HEK293 (cell line): ENCODE results near the gene MAP3K14.
A peak's percentile ranks its signal among the peaks of the same experiment; 100 is the strongest.

ENCODE experiments used
- GLIS1 ChIP-seq: fragments of 450-650 bp; formaldehyde crosslinking; IDR thresholded peaks from 2 replicates; pipeline ENCODE4 v1.5.1; 2016; ENCODE audit warnings: missing biosample characterization, missing genetic modification characterization
- HOXA7 ChIP-seq: sonication (generic); formaldehyde crosslinking; IDR thresholded peaks from 2 replicates; pipeline ENCODE4 v1.8.1; 2022; ENCODE audit warnings: missing genetic modification reagents, borderline replicate concordance
- IKZF3 ChIP-seq: fragments of 450-650 bp; IDR thresholded peaks from 2 replicates; pipeline ENCODE4 v1.5.0; 2018; ENCODE audit warnings: missing biosample characterization, mild to moderate bottlenecking, missing genetic modification characterization, moderate library complexity
- KLF9 ChIP-seq: fragments of 450-650 bp; formaldehyde crosslinking; IDR thresholded peaks from 2 replicates; pipeline ENCODE4 v1.5.1; 2016; ENCODE audit warnings: missing biosample characterization, missing genetic modification characterization, low read depth
- MEIS1 ChIP-seq: sonication (generic); formaldehyde crosslinking; IDR thresholded peaks from 2 replicates; pipeline ENCODE4 v1.8.1; 2022; ENCODE audit warnings: missing genetic modification reagents, mild to moderate bottlenecking, borderline replicate concordance
- MYNN ChIP-seq: fragments of 450-650 bp; formaldehyde crosslinking; IDR thresholded peaks from 2 replicates; pipeline ENCODE4 v1.5.1; 2016; ENCODE audit warnings: missing biosample characterization, missing genetic modification characterization, borderline replicate concordance
- SP2 ChIP-seq: fragments of 450-650 bp; formaldehyde crosslinking; IDR thresholded peaks from 2 replicates; pipeline ENCODE4 v1.5.1; 2016; ENCODE audit warnings: missing biosample characterization, missing genetic modification characterization
- YY1 ChIP-seq: fragments of 450-650 bp; formaldehyde crosslinking; IDR thresholded peaks from 2 replicates; pipeline ENCODE4 v1.5.1; 2018; ENCODE audit warnings: missing biosample characterization, missing genetic modification characterization
- ZBTB1 ChIP-seq: fragments of 450-650 bp; formaldehyde crosslinking; IDR thresholded peaks from 2 replicates; pipeline ENCODE4 v1.5.1; 2016; ENCODE audit warnings: missing biosample characterization, missing genetic modification characterization
- ZBTB17 ChIP-seq: fragments of 450-650 bp; formaldehyde crosslinking; IDR thresholded peaks from 2 replicates; pipeline ENCODE4 v1.5.1; 2016; ENCODE audit warnings: missing biosample characterization, missing genetic modification characterization
- ZBTB7A ChIP-seq: fragments of 450-650 bp; formaldehyde crosslinking; IDR thresholded peaks from 2 replicates; pipeline ENCODE4 v1.5.1; 2016; ENCODE audit warnings: low read depth, missing biosample characterization, missing genetic modification characterization
- ZNF10 ChIP-seq: fragments of 450-650 bp; formaldehyde crosslinking; IDR thresholded peaks from 2 replicates; pipeline ENCODE4 v1.5.1; 2017; ENCODE audit warnings: missing biosample characterization, missing genetic modification characterization
- ZNF140 ChIP-seq: fragments of 450-650 bp; formaldehyde crosslinking; IDR thresholded peaks from 2 replicates; pipeline ENCODE4 v1.5.1; 2016; ENCODE audit warnings: missing biosample characterization, missing genetic modification characterization
- ZNF157 ChIP-seq: fragments of 450-650 bp; formaldehyde crosslinking; IDR thresholded peaks from 2 replicates; pipeline ENCODE4 v1.5.1; 2016; ENCODE audit warnings: missing biosample characterization, missing genetic modification characterization
- ZNF202 ChIP-seq: fragments of 450-650 bp; formaldehyde crosslinking; IDR thresholded peaks from 2 replicates; pipeline ENCODE4 v1.5.1; 2016; ENCODE audit warnings: missing biosample characterization, missing genetic modification characterization, borderline replicate concordance
- ZNF23 ChIP-seq: fragments of 450-650 bp; formaldehyde crosslinking; IDR thresholded peaks from 2 replicates; pipeline ENCODE4 v1.5.1; 2016; ENCODE audit warnings: missing biosample characterization, missing genetic modification characterization, borderline replicate concordance
- ZNF324 ChIP-seq: fragments of 450-650 bp; formaldehyde crosslinking; IDR thresholded peaks from 2 replicates; pipeline ENCODE4 v1.5.1; 2016; ENCODE audit warnings: missing biosample characterization, missing genetic modification characterization
- ZNF366 ChIP-seq: fragments of 450-650 bp; formaldehyde crosslinking; conservative IDR thresholded peaks from 2 replicates; pipeline ENCODE4 v1.5.1; 2016; ENCODE audit warnings: missing biosample characterization, missing genetic modification characterization
- ZNF530 ChIP-seq: fragments of 450-650 bp; formaldehyde crosslinking; IDR thresholded peaks from 2 replicates; pipeline ENCODE4 v1.5.1; 2016; ENCODE audit warnings: low read depth, missing biosample characterization, missing genetic modification characterization
- ZNF544 ChIP-seq: fragments of 450-650 bp; formaldehyde crosslinking; IDR thresholded peaks from 2 replicates; pipeline ENCODE4 v1.5.0; 2017; ENCODE audit warnings: missing biosample characterization, missing genetic modification characterization
- ZNF558 ChIP-seq: fragments of 450-650 bp; formaldehyde crosslinking; IDR thresholded peaks from 2 replicates; pipeline ENCODE4 v1.5.1; 2016; ENCODE audit warnings: missing biosample characterization, missing genetic modification characterization
- ZNF560 ChIP-seq: fragments of 450-650 bp; formaldehyde crosslinking; IDR thresholded peaks from 2 replicates; pipeline ENCODE4 v1.5.1; 2017; ENCODE audit warnings: missing biosample characterization, missing genetic modification characterization, borderline replicate concordance
- ZNF571 ChIP-seq: fragments of 450-650 bp; formaldehyde crosslinking; IDR thresholded peaks from 2 replicates; pipeline ENCODE4 v1.5.0; 2017; ENCODE audit warnings: missing biosample characterization, missing genetic modification characterization
- ZNF623 ChIP-seq: fragments of 450-650 bp; formaldehyde crosslinking; IDR thresholded peaks from 2 replicates; pipeline ENCODE4 v1.5.1; 2016; ENCODE audit warnings: missing biosample characterization, missing genetic modification characterization
- ZNF629 ChIP-seq: fragments of 450-650 bp; formaldehyde crosslinking; IDR thresholded peaks from 2 replicates; pipeline ENCODE4 v1.5.1; 2017; ENCODE audit warnings: missing biosample characterization, missing genetic modification characterization
- ZNF677 ChIP-seq: fragments of 450-650 bp; IDR thresholded peaks from 2 replicates; pipeline ENCODE4 v1.5.0; 2018; ENCODE audit warnings: missing biosample characterization, mild to moderate bottlenecking, missing genetic modification characterization, moderate library complexity
- ZNF768 ChIP-seq: fragments of 450-650 bp; formaldehyde crosslinking; IDR thresholded peaks from 2 replicates; pipeline ENCODE4 v1.5.1; 2018; ENCODE audit warnings: missing biosample characterization, mild to moderate bottlenecking, missing genetic modification characterization
- ZNF777 ChIP-seq: fragments of 450-650 bp; formaldehyde crosslinking; IDR thresholded peaks from 2 replicates; pipeline ENCODE4 v1.5.1; 2017; ENCODE audit warnings: missing biosample characterization, missing genetic modification characterization, borderline replicate concordance
- ZNF792 ChIP-seq: fragments of 450-650 bp; formaldehyde crosslinking; IDR thresholded peaks from 2 replicates; pipeline ENCODE4 v1.5.1; 2016; ENCODE audit warnings: missing biosample characterization, missing genetic modification characterization
- ZSCAN30 ChIP-seq: fragments of 450-650 bp; IDR thresholded peaks from 2 replicates; pipeline ENCODE4 v1.5.1; 2018; ENCODE audit warnings: missing biosample characterization, mild to moderate bottlenecking, missing genetic modification characterization, moderate library complexity
- TF ChIP-seq, protein P1 (sequence below): fragments of 450-650 bp; formaldehyde crosslinking; IDR thresholded peaks from 2 replicates; pipeline ENCODE4 v1.5.1; 2016; ENCODE audit warnings: missing biosample characterization, missing genetic modification characterization
- TF ChIP-seq, protein P2 (sequence below): fragments of 450-650 bp; formaldehyde crosslinking; IDR thresholded peaks from 2 replicates; pipeline ENCODE4 v1.5.1; 2017; ENCODE audit warnings: missing biosample characterization, missing genetic modification characterization
- TF ChIP-seq, protein P3 (sequence below): fragments of 450-650 bp; formaldehyde crosslinking; IDR thresholded peaks from 2 replicates; pipeline ENCODE4 v1.5.1; 2017; ENCODE audit warnings: missing biosample characterization, missing genetic modification characterization
- TF ChIP-seq, protein P4 (sequence below): fragments of 450-650 bp; formaldehyde crosslinking; IDR thresholded peaks from 2 replicates; pipeline ENCODE4 v1.5.1; 2016; ENCODE audit warnings: missing biosample characterization, missing genetic modification characterization

Gene MAP3K14

DNA sequence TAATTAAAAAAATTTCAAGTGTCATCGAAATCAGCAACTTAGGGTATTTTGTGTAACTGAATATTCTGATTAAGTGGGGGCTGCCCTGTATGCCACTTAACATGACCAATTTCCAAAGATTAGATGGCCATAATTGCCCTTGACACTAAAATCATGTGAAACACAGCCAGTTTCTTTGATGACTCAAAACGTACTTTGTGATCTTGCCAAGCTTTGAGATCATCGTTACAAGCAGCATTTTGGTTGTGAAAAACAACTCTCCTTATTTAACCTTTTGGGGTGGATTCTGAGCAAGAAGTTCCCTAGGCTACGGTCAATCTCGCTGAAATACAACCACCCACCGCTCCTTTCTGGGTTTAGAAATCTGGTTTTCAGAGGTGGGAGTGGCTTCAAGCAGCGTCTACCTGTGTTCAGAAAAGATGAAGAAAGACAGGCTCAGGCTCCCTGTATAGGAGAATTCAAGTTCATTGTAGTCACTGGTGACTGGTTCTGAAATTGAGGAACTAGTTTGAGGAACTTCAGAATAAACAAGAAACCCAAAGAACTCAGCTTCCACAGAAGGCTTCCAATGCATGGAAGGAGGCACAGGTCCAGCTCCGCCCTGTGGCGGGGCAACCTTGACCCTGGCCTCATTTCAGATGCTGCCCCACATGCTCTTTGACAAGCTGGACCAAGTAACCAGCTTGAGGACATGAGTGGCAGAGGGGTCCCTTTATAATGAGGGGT is 9.4 kb downstream of the MAP3K14 start (continued):
- TF ChIP-seq, protein P1, sequence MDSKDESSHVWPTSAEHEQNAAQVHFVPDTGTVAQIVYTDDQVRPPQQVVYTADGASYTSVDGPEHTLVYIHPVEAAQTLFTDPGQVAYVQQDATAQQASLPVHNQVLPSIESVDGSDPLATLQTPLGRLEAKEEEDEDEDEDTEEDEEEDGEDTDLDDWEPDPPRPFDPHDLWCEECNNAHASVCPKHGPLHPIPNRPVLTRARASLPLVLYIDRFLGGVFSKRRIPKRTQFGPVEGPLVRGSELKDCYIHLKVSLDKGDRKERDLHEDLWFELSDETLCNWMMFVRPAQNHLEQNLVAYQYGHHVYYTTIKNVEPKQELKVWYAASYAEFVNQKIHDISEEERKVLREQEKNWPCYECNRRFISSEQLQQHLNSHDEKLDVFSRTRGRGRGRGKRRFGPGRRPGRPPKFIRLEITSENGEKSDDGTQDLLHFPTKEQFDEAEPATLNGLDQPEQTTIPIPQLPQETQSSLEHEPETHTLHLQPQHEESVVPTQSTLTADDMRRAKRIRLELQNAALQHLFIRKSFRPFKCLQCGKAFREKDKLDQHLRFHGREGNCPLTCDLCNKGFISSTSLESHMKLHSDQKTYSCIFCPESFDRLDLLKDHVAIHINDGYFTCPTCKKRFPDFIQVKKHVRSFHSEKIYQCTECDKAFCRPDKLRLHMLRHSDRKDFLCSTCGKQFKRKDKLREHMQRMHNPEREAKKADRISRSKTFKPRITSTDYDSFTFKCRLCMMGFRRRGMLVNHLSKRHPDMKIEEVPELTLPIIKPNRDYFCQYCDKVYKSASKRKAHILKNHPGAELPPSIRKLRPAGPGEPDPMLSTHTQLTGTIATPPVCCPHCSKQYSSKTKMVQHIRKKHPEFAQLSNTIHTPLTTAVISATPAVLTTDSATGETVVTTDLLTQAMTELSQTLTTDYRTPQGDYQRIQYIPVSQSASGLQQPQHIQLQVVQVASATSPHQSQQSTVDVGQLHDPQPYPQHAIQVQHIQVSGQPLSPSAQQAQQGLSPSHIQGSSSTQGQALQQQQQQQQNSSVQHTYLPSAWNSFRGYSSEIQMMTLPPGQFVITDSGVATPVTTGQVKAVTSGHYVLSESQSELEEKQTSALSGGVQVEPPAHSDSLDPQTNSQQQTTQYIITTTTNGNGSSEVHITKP (tag by site-specific recombination): 0 out of 2 replicates have a peak, but pooled peaks have one; percentile 35
- no peak for TF ChIP-seq KLF9
- TF ChIP-seq, protein P2, sequence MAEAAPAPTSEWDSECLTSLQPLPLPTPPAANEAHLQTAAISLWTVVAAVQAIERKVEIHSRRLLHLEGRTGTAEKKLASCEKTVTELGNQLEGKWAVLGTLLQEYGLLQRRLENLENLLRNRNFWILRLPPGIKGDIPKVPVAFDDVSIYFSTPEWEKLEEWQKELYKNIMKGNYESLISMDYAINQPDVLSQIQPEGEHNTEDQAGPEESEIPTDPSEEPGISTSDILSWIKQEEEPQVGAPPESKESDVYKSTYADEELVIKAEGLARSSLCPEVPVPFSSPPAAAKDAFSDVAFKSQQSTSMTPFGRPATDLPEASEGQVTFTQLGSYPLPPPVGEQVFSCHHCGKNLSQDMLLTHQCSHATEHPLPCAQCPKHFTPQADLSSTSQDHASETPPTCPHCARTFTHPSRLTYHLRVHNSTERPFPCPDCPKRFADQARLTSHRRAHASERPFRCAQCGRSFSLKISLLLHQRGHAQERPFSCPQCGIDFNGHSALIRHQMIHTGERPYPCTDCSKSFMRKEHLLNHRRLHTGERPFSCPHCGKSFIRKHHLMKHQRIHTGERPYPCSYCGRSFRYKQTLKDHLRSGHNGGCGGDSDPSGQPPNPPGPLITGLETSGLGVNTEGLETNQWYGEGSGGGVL (tag by site-specific recombination): peak; percentile 31; the same call in 1 of the 2 replicates
- TF ChIP-seq IKZF3 (tag by site-specific recombination): no peak
- no peak for TF ChIP-seq ZNF140 (tag by site-specific recombination)
- no peak for TF ChIP-seq ZNF10 (tag by site-specific recombination)
- TF ChIP-seq ZNF544 (tag by site-specific recombination): no peak
- no peak for TF ChIP-seq ZBTB1 (tag by site-specific recombination)
- TF ChIP-seq ZNF777 (tag by site-specific recombination): no peak
- no peak for TF ChIP-seq ZNF324 (tag by site-specific recombination)
- no peak for TF ChIP-seq ZNF792 (tag by site-specific recombination)
- TF ChIP-seq ZNF623 (tag by site-specific recombination): no peak
- peak; percentile 66 for TF ChIP-seq ZNF366 (tag by site-specific recombination)
- no peak for TF ChIP-seq ZBTB17 (tag by site-specific recombination)
- no peak for TF ChIP-seq YY1 (tag by site-specific recombination)
- TF ChIP-seq, protein P3, sequence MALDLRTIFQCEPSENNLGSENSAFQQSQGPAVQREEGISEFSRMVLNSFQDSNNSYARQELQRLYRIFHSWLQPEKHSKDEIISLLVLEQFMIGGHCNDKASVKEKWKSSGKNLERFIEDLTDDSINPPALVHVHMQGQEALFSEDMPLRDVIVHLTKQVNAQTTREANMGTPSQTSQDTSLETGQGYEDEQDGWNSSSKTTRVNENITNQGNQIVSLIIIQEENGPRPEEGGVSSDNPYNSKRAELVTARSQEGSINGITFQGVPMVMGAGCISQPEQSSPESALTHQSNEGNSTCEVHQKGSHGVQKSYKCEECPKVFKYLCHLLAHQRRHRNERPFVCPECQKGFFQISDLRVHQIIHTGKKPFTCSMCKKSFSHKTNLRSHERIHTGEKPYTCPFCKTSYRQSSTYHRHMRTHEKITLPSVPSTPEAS (tag by site-specific recombination): no peak
- no peak for TF ChIP-seq ZNF202 (tag by site-specific recombination)
- TF ChIP-seq MEIS1 (CRISPR knock-in tag): no peak
- no peak for TF ChIP-seq ZNF157 (tag by site-specific recombination)
- peak; percentile 90 for TF ChIP-seq ZNF629 (tag by site-specific recombination)
- 0 out of 2 replicates have a peak, but pooled peaks have one; percentile 21 for TF ChIP-seq ZSCAN30 (tag by site-specific recombination)
- no peak for TF ChIP-seq ZNF571 (tag by site-specific recombination)
- no peak for TF ChIP-seq GLIS1 (tag by site-specific recombination)
- no peak for TF ChIP-seq ZNF530 (tag by site-specific recombination)
- TF ChIP-seq ZNF23 (tag by site-specific recombination): no peak
- TF ChIP-seq SP2: 0 out of 2 replicates have a peak, but pooled peaks have one; percentile 8
- TF ChIP-seq, protein P4, sequence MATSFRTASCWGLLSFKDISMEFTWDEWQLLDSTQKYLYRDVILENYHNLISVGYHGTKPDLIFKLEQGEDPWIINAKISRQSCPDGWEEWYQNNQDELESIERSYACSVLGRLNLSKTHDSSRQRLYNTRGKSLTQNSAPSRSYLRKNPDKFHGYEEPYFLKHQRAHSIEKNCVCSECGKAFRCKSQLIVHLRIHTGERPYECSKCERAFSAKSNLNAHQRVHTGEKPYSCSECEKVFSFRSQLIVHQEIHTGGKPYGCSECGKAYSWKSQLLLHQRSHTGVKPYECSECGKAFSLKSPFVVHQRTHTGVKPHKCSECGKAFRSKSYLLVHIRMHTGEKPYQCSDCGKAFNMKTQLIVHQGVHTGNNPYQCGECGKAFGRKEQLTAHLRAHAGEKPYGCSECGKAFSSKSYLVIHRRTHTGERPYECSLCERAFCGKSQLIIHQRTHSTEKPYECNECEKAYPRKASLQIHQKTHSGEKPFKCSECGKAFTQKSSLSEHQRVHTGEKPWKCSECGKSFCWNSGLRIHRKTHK: no peak
- TF ChIP-seq MYNN (tag by site-specific recombination): no peak
- no peak for TF ChIP-seq ZNF768 (tag by site-specific recombination)
- TF ChIP-seq ZNF558 (tag by site-specific recombination): no peak
- no peak for TF ChIP-seq ZNF677 (tag by site-specific recombination)
- TF ChIP-seq ZBTB7A: no peak
- TF ChIP-seq ZNF560 (tag by site-specific recombination): no peak
- no peak for TF ChIP-seq HOXA7 (CRISPR knock-in tag)
